Retina (tissue), 1 donor: ENCODE measurements around the gene ZNF442.
"Not testable (repeated sequence)": the region's sequence is repeated elsewhere in the genome, so short reads cannot be mapped to it uniquely, and the experiment has no call there.

Source experiments
- DNase-seq: peaks from one replicate; pipeline ENCODE4 v3.0.0-alpha.2; 2016

Gene ZNF442

GRCh38 chr19:12325690-12326089 lies 39.8 kb downstream of the ZNF442 start:
- no peak for DNase-seq

- no peak for DNase-seq
These were observed 46.6 kb downstream of the ZNF442 start for GRCh38 chr19:12318782-12319413.

- DNase-seq: no peak
These were observed 50.9 kb downstream of the ZNF442 start for GRCh38 chr19:12314553-12314952.

GRCh38 chr19:12308891-12309290 lies 56.6 kb downstream of the ZNF442 start:
- DNase-seq: not testable (repeated sequence)
